Body of pancreas (tissue), 4 donors: ENCODE results near the gene RETREG1. TPM values are rescaled to one million over a fixed set of nuclear protein-coding genes. Genes with fewer than 3 reads are reported as not detected.

Experiments
- ATAC-seq: fragments of 150-250 bp; one replicate; pipeline ENCODE4 v1.9.1; 2016
- DNase-seq, 4 donors: peaks; one replicate each; pipeline ENCODE4 v3.0.0-alpha.2; 2019
- H3K27ac ChIP-seq, 4 donors: fragments of 200-600 bp; sonication (generic); 1 replicate in 3 of 4; 2 replicates in 1 of 4; pipeline versions ENCODE4 v1.5.1 to v1.6.1; 2016 to 2019; ENCODE audit warnings: mild to moderate bottlenecking in 1 of 4, mixed read lengths in 1 of 4, moderate library complexity in 1 of 4
- H3K27me3 ChIP-seq, 2 donors: fragments of 200-600 bp; sonication (generic); one replicate each; pipeline ENCODE4 v1.6.0; 2016; ENCODE audit warnings: mild to moderate bottlenecking in 1 of 2
- H3K36me3 ChIP-seq, 2 donors: fragments of 200-600 bp; sonication (generic); replicated peaks in 1 of 2; 2 replicates each; pipeline ENCODE4 v1.5.1; 2016; ENCODE audit warnings: low read depth in 2 of 2; ENCODE audit not compliant: insufficient read depth in 1 of 2
- H3K4me1 ChIP-seq: fragments of 200-600 bp; sonication (generic); one replicate; pipeline ENCODE4 v1.6.0; 2016
- H3K4me3 ChIP-seq, 2 donors: fragments of 200-600 bp; sonication (generic); 1 replicate in 1 of 2; 2 replicates in 1 of 2; pipeline ENCODE4 v1.5.1; 2016 to 2019
- H3K9me3 ChIP-seq, 3 donors: fragments of 200-600 bp; sonication (generic); 1 replicate in 2 of 3; 2 replicates in 1 of 3; pipeline ENCODE4 v1.5.1; 2016
- POLR2A ChIP-seq, 3 donors: fragments of 450-650 bp; IDR thresholded peaks; one replicate each; pipeline ENCODE4 v1.6.1; 2016; ENCODE audit warnings: antibody characterized with exemption in 3 of 3, mild to moderate bottlenecking in 2 of 3
- WGBS, 2 donors: methylation state at CpG; one replicate each; pipeline ENCODE4 v1.1.5; 2017; 5-methylcytosine and 5-hydroxymethylcytosine counted together
- intact Hi-C: fragments of 100-400 bp; cut with DNase I; formaldehyde crosslinking; loops from one replicate; pipeline ENCODE4 v1.15.1; 2023
- total RNA-seq, 2 donors: library from RNA; depleted of rRNA; stranded (reverse); fragments of >200 nt; gene quantifications; one replicate each; pipeline ENCODE4 v1.1.0, GENCODE V29; 2016
- TF ChIP-seq, protein P1 (sequence below), 7 experiments: fragments of 450-650 bp in 4 of 7; fragments of 200-600 bp in 3 of 7; sonication (generic) in 3 of 7; IDR thresholded peaks; one replicate each; pipeline ENCODE4 v1.5.1; 2016 to 2019; ENCODE audit warnings: antibody characterized with exemption in 7 of 7

The RETREG1 gene
- total RNA-seq, 2 donors from 2014 or later: 11.9 to 16.8 TPM

- Histone ChIP-seq H3K4me3 (no peak overlapping the region), H3K4me1 (peaks cover 34% of the 10 kb centered on the region), H3K36me3 (no peaks in the 10 kb centered on the region), H3K9me3 (no peaks in the 10 kb centered on the region), H3K27ac (peak overlapping the region in 1 of 4 donors; percentile 24), H3K27me3 (no peaks in the 10 kb centered on the region)
- intact Hi-C loops: no loop called here
- WGBS, 2 donors: 88 to 100% methylated on average over 2 of the region's 2 CpGs
- DNase-seq (no peak), ATAC-seq (no peak)
- TF ChIP-seq, protein P1, sequence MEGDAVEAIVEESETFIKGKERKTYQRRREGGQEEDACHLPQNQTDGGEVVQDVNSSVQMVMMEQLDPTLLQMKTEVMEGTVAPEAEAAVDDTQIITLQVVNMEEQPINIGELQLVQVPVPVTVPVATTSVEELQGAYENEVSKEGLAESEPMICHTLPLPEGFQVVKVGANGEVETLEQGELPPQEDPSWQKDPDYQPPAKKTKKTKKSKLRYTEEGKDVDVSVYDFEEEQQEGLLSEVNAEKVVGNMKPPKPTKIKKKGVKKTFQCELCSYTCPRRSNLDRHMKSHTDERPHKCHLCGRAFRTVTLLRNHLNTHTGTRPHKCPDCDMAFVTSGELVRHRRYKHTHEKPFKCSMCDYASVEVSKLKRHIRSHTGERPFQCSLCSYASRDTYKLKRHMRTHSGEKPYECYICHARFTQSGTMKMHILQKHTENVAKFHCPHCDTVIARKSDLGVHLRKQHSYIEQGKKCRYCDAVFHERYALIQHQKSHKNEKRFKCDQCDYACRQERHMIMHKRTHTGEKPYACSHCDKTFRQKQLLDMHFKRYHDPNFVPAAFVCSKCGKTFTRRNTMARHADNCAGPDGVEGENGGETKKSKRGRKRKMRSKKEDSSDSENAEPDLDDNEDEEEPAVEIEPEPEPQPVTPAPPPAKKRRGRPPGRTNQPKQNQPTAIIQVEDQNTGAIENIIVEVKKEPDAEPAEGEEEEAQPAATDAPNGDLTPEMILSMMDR (IDR thresholded peaks at IDR 0.05): no peak
- TF ChIP-seq POLR2A (IDR thresholded peaks at IDR 0.05): no peak
These were observed 98.2 kb downstream of the RETREG1 start for GRCh38 chr5:16518606-16519005.

DNA sequence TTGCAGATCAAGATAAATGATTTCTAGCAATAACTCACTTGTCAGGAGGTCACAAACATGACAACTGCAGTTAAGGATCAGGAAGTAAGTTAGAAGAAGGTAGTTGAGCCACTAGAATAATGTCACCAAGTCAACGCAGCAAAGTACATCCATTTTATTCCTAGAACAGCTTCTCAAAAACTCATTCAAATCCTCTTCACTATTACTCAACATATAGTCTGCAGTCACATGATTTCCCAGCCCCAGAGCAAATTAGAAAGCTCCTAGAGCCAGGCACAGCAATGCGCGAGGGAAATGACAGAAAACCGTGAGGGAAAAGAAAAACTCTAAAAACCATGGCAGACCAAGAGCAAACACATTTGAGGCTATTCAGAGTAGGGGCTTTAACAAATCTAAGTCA, 101.3 kb downstream of the RETREG1 start:
- TF ChIP-seq, protein P1 (IDR thresholded peaks at IDR 0.05): no peak
- no peak for TF ChIP-seq POLR2A (IDR thresholded peaks at IDR 0.05)
- Histone ChIP-seq H3K27ac (no peak overlapping the region), H3K27me3 (no peaks in the 10 kb centered on the region), H3K4me1 (peaks cover 10% of the 10 kb centered on the region), H3K4me3 (no peak overlapping the region), H3K9me3 (no peaks in the 10 kb centered on the region), H3K36me3 (no peaks in the 10 kb centered on the region)
- ATAC-seq (no peak), DNase-seq (no peak)
- WGBS, 2 donors: 76 to 94% methylated on average over 4 of the region's 4 CpGs
- intact Hi-C loops: no loop called here

DNA sequence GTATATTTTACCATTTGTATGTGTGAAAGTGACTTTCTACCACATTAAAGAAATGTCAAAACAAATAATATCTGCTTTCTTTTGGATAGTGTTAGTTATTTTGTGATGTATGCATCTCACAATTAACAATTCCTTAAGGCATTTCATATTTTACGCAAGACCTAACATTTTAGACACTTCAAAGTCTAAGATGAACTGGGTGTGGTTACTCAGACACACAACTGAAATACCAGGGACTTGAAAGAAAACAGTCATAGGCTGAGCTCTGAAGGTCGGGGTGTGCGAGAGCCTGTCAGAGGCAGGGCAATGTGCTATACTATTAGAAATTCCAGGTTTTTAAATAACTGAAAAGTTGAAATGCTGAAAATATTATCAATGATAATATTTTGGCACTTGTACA, 106.7 kb downstream of the RETREG1 start:
- H3K27ac ChIP-seq: peak overlapping the region in 1 of 4 donors; percentile 94
- ATAC-seq: no peak
- H3K4me1 ChIP-seq: peaks cover 37% of the 10 kb centered on the region
- 96% methylated on average over 3 of the region's 3 CpGs for WGBS, 2 donors
- no peak for DNase-seq
- H3K36me3 ChIP-seq: no peaks in the 10 kb centered on the region
- no peaks in the 10 kb centered on the region for H3K27me3 ChIP-seq
- no peaks in the 10 kb centered on the region for H3K9me3 ChIP-seq
- intact Hi-C loops: no loop called here
- TF ChIP-seq POLR2A (IDR thresholded peaks at IDR 0.05): no peak
- TF ChIP-seq, protein P1 (IDR thresholded peaks at IDR 0.05): no peak
- no peak overlapping the region for H3K4me3 ChIP-seq

- WGBS, 2 donors: 17 to 29% methylated on average over 15 of the region's 15 CpGs
- peak overlapping the region; percentile 77 to 94 (median 90) for H3K27ac ChIP-seq
- intact Hi-C loops: no loop called here
- no peaks in the 10 kb centered on the region for H3K36me3 ChIP-seq
- no peaks in the 10 kb centered on the region for H3K27me3 ChIP-seq
- H3K4me3 ChIP-seq: peak overlapping the region in 1 of 2 donors; percentile 13
- peak; percentile 95 for ATAC-seq
- peak; percentile 87 to 95 (median 92) for DNase-seq
- peaks cover 46% of the 10 kb centered on the region for H3K4me1 ChIP-seq
- no peaks in the 10 kb centered on the region for H3K9me3 ChIP-seq
- TF ChIP-seq, protein P1 (IDR thresholded peaks at IDR 0.05): peak in 1 of 7 experiments; percentile 6
- peak; percentile 35 to 85 (median 83) for TF ChIP-seq POLR2A (IDR thresholded peaks at IDR 0.05)
These were observed 107.9 kb downstream of the RETREG1 start for GRCh38 chr5:16508730-16509531.

DNA sequence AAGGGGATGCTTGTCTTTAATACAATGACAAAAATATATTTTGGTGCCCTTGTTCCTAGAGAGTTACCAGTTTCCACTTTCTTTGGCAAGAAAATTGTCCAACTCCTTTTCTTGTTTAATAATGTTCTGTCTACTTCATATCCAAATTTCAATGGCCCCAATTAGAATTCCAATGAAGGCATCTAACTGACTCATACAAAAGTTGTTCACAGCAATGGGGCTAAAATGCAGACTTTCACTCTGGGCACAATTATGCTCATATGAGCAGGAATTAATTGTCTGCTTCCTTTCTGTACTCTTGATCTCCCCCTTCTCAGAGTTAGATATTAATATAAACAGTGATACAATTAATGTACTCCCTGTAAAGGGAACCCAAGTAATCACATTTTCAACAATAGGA, 109.1 kb downstream of the RETREG1 start:
- intact Hi-C loops: no loop called here
- no peak overlapping the region for H3K4me3 ChIP-seq

More for the DNA sequence above, 109.1 kb downstream of the RETREG1 start:
- no peak for DNase-seq
- Histone ChIP-seq H3K27ac (peak overlapping the region; percentile 59 to 94 (median 90)), H3K27me3 (no peaks in the 10 kb centered on the region), H3K36me3 (no peaks in the 10 kb centered on the region), H3K9me3 (no peaks in the 10 kb centered on the region), H3K4me1 (peaks cover 52% of the 10 kb centered on the region)
- TF ChIP-seq, protein P1 (IDR thresholded peaks at IDR 0.05): no peak
- ATAC-seq: no peak
